ENCODE results near the gene RAC2.

The RAC2 gene

DNA sequence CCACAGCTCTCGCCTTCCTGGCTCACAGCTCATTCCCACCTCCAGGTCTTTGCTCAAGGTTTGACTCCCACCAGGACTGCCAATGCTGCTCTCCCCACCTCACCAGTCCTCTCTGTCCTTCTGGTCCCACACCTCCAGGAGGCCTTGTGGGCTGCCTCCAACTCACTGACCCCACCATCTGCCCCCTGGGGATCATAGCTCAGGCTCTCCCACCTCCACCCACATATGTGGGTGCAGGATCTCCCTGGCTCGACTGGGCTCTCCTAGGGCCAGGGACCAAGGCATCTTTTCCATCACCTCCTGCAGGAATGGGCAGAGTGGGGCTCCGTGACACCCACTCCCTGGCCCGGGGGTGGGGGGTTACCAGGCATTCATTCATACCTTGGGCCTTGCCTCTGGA is 18.0 kb downstream of the RAC2 start:
- H3K4me3 ChIP-seq (ENCODE audit: control insufficient read depth, low read depth, low read length): no peak overlapping the region
- DNase-seq (ENCODE audit: low read depth): no peak
- TF ChIP-seq, protein P1, sequence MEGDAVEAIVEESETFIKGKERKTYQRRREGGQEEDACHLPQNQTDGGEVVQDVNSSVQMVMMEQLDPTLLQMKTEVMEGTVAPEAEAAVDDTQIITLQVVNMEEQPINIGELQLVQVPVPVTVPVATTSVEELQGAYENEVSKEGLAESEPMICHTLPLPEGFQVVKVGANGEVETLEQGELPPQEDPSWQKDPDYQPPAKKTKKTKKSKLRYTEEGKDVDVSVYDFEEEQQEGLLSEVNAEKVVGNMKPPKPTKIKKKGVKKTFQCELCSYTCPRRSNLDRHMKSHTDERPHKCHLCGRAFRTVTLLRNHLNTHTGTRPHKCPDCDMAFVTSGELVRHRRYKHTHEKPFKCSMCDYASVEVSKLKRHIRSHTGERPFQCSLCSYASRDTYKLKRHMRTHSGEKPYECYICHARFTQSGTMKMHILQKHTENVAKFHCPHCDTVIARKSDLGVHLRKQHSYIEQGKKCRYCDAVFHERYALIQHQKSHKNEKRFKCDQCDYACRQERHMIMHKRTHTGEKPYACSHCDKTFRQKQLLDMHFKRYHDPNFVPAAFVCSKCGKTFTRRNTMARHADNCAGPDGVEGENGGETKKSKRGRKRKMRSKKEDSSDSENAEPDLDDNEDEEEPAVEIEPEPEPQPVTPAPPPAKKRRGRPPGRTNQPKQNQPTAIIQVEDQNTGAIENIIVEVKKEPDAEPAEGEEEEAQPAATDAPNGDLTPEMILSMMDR (IDR thresholded peaks at IDR 0.05; ENCODE audit: control insufficient read depth, insufficient read depth, low read depth, low read length, missing control alignments): no peak

DNA sequence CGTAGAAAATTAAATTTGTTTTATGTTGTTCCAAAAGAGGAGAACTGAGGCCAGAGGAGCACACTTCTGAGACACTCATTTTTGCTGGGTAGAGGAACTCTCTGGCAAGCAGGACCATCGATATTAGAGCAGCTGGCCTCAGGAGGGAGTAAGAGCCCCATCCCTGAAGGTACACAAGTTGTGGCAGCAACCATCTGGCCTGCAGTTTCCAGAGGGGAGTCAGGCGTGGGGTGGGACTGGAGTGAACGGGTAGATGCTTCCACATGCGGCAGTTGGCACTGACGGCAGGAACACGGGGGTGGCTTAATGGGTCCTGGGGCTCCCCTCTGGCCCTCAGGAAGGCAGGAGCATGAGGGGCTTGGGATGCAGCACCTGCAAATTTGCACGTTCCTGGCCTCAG is 18.6 kb downstream of the RAC2 start:
- no peak for DNase-seq (ENCODE audit: low read depth)
- no peak overlapping the region for H3K4me3 ChIP-seq (ENCODE audit: control insufficient read depth, low read depth, low read length)
- TF ChIP-seq, protein P1 (IDR thresholded peaks at IDR 0.05; ENCODE audit: control insufficient read depth, insufficient read depth, low read depth, low read length, missing control alignments): peak; percentile 3

DNA sequence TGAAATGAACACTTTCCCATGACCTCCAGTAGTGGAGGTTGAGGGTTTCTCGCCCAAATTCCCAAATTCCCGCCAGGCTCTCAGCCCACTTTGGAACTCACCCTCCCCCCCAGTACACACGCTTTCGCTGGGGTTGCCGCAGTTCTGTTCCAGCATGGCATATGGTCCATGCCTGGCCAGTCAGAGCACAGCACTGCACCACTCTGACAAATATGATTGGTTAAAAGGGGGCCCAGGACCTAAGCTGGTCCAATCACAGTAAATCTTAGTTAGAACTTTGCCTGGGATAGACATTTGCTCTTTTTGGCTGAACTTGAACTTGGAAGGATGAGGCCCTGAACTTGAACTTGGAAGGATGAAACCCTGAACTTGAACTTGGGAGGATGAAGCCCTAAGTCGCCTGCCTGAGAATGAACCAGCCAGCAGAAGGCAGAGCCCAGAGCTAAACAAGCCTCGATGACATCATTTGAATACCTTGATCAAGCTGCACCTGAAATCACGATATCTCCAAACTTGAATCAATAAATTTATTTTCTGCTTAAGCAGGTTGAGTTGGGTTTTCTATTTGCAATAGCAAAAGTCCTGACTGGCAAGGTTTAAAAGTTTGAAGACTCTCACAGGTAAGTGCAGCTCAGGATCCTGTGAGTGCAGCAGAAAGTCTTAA is 19.2 kb downstream of the RAC2 start:
- no peak for DNase-seq (ENCODE audit: low read depth)
- TF ChIP-seq, protein P1 (IDR thresholded peaks at IDR 0.05; ENCODE audit: control insufficient read depth, insufficient read depth, low read depth, low read length, missing control alignments): no peak
- H3K4me3 ChIP-seq (ENCODE audit: control insufficient read depth, low read depth, low read length): no peak overlapping the region

DNA sequence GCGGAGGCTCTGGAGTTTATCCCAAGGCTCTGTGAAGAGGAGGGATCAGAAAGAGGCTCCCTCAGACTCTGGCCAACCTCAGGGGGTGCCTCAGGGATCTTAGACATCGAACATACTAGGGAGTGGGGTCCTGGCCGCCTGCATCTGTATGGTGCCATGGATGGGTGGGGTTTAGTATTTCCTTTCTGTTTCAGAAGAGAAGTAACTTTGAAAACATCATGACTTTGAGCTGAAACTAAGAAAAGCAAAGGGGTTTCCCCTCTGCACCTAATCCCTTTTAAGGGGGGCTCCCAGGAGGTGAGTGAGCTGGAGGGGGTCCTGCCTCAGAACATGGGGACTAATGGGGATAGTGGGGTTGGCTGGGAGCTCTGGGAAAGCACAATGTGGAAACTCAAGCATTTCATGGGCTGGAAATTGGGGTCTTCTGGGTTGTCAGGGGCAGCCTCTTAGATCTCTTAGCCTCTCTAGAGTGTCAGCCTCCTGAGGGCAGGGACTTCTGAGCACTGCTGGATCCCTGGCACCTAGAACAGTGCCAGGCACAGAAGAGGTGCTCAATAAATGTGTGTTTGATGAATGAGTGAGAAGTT is 20.0 kb downstream of the RAC2 start:
- no peak overlapping the region for H3K4me3 ChIP-seq (ENCODE audit: control insufficient read depth, low read depth, low read length)
- DNase-seq (ENCODE audit: low read depth): no peak
- TF ChIP-seq, protein P1 (IDR thresholded peaks at IDR 0.05; ENCODE audit: control insufficient read depth, insufficient read depth, low read depth, low read length, missing control alignments): no peak

DNA sequence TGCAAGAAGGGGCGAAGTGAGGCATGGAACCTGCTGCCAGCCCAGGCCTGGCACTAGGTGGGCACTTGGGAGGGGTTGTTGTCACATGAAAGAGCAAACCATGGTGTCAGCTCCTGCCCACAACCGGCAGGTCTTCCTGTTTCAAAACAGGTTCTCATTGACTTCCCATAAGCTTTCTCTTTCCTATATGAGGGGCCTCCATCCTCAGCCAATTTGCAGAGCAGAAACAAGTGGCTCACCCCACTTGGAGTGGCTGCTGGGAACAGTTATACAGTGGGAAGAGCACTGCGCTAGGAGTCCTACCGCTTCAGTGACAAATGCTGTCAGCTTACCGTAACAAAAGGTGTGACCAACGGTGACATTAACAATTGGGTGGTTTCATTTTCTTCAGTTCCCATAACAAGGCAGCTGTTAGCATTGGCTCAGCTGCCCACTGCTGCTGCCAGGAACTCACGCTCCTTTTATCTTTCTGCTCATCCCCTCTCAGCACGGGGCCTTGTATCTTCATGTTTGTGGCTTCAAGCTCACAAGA is 21.6 kb downstream of the RAC2 start:
- TF ChIP-seq, protein P1 (IDR thresholded peaks at IDR 0.05; ENCODE audit: control insufficient read depth, insufficient read depth, low read depth, low read length, missing control alignments): no peak
- H3K4me3 ChIP-seq (ENCODE audit: control insufficient read depth, low read depth, low read length): no peak overlapping the region
- DNase-seq (ENCODE audit: low read depth): no peak

DNA sequence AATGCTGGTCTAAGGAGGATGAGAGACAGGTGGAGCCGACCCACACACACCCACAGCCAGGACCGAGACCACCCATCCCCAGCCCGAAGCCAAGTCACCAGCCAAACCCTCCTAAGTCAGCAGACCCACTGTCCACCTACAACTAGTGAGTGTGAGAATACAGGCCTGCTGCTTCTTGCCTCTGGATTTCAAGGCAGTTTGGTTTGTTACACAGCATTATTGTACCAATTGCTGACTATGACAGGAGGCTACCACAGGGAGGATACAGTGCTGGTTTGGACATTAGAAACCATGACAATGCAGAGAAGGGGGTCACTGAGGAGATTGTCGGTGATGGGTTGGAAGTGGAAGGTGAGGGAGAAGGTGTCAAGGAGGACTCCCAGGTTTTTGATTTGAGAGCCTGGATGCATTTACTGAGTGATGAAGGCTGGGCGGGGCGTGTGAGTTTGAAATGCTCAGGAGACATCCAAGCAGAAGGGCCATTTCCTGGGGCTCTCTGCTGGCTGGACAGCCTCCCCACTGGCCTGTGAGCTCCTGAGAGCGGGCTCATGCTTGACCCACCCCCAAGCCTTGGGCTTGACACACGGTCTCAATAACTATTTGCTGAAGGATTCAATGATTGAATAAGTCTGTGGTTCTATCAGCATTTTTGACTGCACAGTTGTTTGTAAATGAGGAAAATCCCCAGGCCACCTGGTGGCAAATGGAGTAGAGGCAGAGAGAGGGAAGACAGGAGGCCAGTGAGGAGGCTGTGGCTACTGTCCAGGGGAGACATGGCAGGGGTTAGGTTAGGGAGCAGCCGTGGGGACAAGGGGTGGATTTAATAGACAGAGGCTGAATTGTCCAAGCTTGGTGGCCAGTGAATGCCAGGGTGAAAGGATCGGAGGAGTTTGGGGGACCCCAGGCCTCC is 22.4 kb downstream of the RAC2 start:
- TF ChIP-seq, protein P1 (IDR thresholded peaks at IDR 0.05; ENCODE audit: control insufficient read depth, insufficient read depth, low read depth, low read length, missing control alignments): peak; percentile 12
- DNase-seq (ENCODE audit: low read depth): no peak
- H3K4me3 ChIP-seq (ENCODE audit: control insufficient read depth, low read depth, low read length): no peak overlapping the region

Data from AG09309 (cell line).